ENCODE measurements around the gene USP54. TPM values are rescaled to one million over a fixed set of nuclear protein-coding genes. Genes with fewer than 3 reads are reported as not detected.

The USP54 gene
- total RNA-seq, 1 experiment from 2014 or later, result 37.9 TPM

DNA sequence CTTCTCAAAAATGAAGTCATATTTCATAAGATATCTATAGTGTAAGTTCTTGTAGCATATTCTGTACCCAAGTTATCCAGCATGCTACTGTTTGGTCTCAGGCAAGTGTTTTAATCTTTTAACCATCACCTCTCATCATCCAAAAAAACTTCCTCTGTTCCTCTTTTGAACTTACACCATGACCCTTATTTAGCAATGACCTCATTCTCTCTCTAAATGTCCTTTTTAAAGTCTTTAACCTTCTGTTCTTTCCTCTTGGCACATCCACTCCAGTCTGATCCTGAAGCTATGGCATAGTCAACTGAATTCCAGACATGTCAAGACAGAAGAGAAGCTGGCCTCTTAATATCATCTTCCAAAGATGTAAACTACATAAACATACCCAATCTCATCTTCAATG lies 121.6 kb downstream of the USP54 start:
- Mint-ChIP-seq H3K36me3 (ENCODE audit: insufficient read depth in 1 of 3, low read depth in 3 of 3) (peaks cover 2 to 59% (median 36%) of the 10 kb centered on the region in 3 experiments; a peak in 6 of 7 replicates), H3K27ac (no peak overlapping the region), H3K27me3 (ENCODE audit: low read depth) (no peaks in the 10 kb centered on the region), H3K4me3 (no peak overlapping the region), H3K4me1 (no peaks in the 10 kb centered on the region), H3K9me3 (no peaks in the 10 kb centered on the region)
- no peak overlapping the region for H2BK120ac ChIP-seq (ENCODE audit: low read depth, low read length, poor library complexity, severe bottlenecking)
- H3K9ac ChIP-seq (ENCODE audit: extremely low read depth, insufficient read length, low read length), result no peak overlapping the region
- no peak overlapping the region for H4K91ac ChIP-seq (ENCODE audit: insufficient read length, low read depth, low read length)
- H2BK5ac ChIP-seq (ENCODE audit: insufficient read length, low read length), result no peak overlapping the region
- H3K79me1 ChIP-seq (ENCODE audit: insufficient read depth, low read depth, low read length, poor library complexity, severe bottlenecking), result no peaks in the 10 kb centered on the region
- H3K14ac ChIP-seq (ENCODE audit: insufficient read depth, low read length), result no peak overlapping the region
- H2BK12ac ChIP-seq (ENCODE audit: insufficient read length, low read depth, low read length), result no peak overlapping the region
- no peak overlapping the region for H4K8ac ChIP-seq (replicated peaks; ENCODE audit: insufficient read length, low read depth, low read length)
- DNase-seq, result no peak
- no peaks in the 10 kb centered on the region for H3K4me1 ChIP-seq (ENCODE audit: insufficient read depth, low read length)
- H2AFZ ChIP-seq (ENCODE audit: low read length), result no peak overlapping the region
- no peak overlapping the region for H3K56ac ChIP-seq (ENCODE audit: insufficient read length, low read depth, low read length)
- H3K23ac ChIP-seq (ENCODE audit: insufficient read length, low read depth, low read length), result no peak overlapping the region
- H3K79me2 ChIP-seq (ENCODE audit: insufficient read depth, low read length), result no peaks in the 10 kb centered on the region
- TF ChIP-seq, protein P1, sequence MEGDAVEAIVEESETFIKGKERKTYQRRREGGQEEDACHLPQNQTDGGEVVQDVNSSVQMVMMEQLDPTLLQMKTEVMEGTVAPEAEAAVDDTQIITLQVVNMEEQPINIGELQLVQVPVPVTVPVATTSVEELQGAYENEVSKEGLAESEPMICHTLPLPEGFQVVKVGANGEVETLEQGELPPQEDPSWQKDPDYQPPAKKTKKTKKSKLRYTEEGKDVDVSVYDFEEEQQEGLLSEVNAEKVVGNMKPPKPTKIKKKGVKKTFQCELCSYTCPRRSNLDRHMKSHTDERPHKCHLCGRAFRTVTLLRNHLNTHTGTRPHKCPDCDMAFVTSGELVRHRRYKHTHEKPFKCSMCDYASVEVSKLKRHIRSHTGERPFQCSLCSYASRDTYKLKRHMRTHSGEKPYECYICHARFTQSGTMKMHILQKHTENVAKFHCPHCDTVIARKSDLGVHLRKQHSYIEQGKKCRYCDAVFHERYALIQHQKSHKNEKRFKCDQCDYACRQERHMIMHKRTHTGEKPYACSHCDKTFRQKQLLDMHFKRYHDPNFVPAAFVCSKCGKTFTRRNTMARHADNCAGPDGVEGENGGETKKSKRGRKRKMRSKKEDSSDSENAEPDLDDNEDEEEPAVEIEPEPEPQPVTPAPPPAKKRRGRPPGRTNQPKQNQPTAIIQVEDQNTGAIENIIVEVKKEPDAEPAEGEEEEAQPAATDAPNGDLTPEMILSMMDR (conservative IDR thresholded peaks at IDR 0.05), result no peak
- no peaks in the 10 kb centered on the region for H4K20me1 ChIP-seq (ENCODE audit: control insufficient read depth, insufficient read depth, insufficient read length)
- no peak overlapping the region for H3K27ac ChIP-seq (ENCODE audit: insufficient read length, low read depth, low read length)
- H4K5ac ChIP-seq (ENCODE audit: insufficient read length, low read depth, low read length), result no peak overlapping the region
- H2AK5ac ChIP-seq (ENCODE audit: insufficient read length, low read length), result no peak overlapping the region
- H3K23me2 ChIP-seq (ENCODE audit: insufficient read length, low read depth, low read length, poor library complexity, severe bottlenecking), result no peaks in the 10 kb centered on the region
- H3K27me3 ChIP-seq (ENCODE audit: insufficient read depth, low read length), result no peaks in the 10 kb centered on the region
- H3T11ph ChIP-seq (ENCODE audit: low read length), result no peak overlapping the region
- H3K4me2 ChIP-seq (ENCODE audit: insufficient read depth, insufficient read length, low read length), result no peak overlapping the region
- no peaks in the 10 kb centered on the region for H3K9me3 ChIP-seq (ENCODE audit: control insufficient read depth, low read depth, low read length)
- no peak overlapping the region for H3K18ac ChIP-seq (ENCODE audit: insufficient read length, low read depth, low read length)
- no peak overlapping the region for H3K4ac ChIP-seq (ENCODE audit: low read depth, low read length)
- H2BK20ac ChIP-seq (ENCODE audit: low read depth, low read length, poor library complexity, severe bottlenecking), result no peak overlapping the region
- no peak overlapping the region for H2BK15ac ChIP-seq (ENCODE audit: low read depth, low read length)

Data from H9 (cell line).